GM12864 (cell line): Measurements from ENCODE around the gene FKBP14.

Experiments used
- DNase-seq: peaks from one replicate; pipeline ENCODE4 v3.0.0-alpha.2; 2011; ENCODE audit warnings: low read depth
- H3K4me3 ChIP-seq: 2 replicates; pipeline ENCODE4 v1.5.1; 2011; ENCODE audit warnings: mild to moderate bottlenecking, low read depth, low read length, control low read depth
- TF ChIP-seq, protein P1 (sequence below): IDR thresholded peaks from 2 replicates; pipeline ENCODE4 v1.5.1; 2011; ENCODE audit warnings: low read depth, mild to moderate bottlenecking, moderate library complexity, low read length, control low read depth, inconsistent platforms; ENCODE audit errors: missing control alignments

Gene FKBP14

DNA sequence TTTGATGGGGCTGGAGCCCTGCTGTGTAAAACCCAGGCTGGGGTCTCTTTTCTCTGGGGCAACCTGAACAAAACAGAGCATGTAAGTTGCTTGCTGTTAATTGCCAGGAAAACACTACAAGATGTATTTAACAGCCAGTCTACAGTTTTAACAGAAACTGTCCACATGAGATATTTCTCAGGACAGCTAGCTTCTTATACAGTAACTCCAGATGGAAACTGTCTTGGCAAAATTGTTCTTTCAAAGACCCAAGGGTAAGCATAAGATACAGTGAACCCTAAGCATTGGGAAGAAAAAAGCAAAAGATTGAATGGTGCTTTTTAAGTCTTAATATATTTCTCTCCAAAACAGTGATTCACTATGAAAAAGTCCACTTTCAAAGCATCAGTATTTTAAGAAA is 8.1 kb downstream of the FKBP14 start:
- no peak for DNase-seq
- no peak overlapping the region for H3K4me3 ChIP-seq
- TF ChIP-seq, protein P1, sequence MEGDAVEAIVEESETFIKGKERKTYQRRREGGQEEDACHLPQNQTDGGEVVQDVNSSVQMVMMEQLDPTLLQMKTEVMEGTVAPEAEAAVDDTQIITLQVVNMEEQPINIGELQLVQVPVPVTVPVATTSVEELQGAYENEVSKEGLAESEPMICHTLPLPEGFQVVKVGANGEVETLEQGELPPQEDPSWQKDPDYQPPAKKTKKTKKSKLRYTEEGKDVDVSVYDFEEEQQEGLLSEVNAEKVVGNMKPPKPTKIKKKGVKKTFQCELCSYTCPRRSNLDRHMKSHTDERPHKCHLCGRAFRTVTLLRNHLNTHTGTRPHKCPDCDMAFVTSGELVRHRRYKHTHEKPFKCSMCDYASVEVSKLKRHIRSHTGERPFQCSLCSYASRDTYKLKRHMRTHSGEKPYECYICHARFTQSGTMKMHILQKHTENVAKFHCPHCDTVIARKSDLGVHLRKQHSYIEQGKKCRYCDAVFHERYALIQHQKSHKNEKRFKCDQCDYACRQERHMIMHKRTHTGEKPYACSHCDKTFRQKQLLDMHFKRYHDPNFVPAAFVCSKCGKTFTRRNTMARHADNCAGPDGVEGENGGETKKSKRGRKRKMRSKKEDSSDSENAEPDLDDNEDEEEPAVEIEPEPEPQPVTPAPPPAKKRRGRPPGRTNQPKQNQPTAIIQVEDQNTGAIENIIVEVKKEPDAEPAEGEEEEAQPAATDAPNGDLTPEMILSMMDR, result no peak

DNA sequence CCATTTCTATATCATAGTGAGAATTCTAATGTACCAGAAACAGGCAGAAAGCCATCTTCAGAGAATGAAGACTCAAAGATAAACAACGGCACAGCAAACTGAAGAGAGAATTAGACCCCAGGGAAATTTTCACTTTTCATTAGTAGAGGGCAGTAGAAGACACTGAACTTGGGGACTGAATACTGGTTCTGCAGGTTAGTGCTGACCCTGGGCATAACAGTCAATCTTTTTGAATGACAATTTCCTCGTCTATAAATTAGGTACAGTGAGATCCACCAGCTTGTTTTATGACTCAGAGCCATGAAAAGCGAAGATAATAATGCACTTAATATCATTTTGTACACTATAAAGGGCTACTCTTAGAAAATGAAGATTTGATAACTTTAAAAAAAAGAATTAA is 13.7 kb downstream of the FKBP14 start:
- H3K4me3 ChIP-seq, result no peak overlapping the region
- DNase-seq, result no peak
- TF ChIP-seq, protein P1, result no peak

DNA sequence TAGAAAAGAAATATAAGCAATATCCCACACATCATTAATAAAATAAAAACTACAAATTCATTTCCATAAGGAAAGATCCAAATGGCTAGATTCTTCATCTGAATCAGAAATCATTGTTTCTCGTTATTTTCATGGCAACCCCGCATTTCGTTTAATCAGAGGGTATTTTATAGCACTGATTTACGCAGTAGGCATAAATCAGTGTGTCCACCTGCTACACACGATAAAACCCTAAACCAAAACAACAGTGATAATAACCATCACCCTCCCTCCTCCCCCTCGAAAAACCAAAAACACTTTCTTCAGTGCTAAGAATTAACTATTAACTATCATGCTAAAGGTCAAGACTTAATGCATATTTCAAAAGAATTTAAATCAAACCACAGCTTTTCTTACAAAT is 16.5 kb downstream of the FKBP14 start:
- DNase-seq, result no peak
- TF ChIP-seq, protein P1, result no peak
- no peak overlapping the region for H3K4me3 ChIP-seq

DNA sequence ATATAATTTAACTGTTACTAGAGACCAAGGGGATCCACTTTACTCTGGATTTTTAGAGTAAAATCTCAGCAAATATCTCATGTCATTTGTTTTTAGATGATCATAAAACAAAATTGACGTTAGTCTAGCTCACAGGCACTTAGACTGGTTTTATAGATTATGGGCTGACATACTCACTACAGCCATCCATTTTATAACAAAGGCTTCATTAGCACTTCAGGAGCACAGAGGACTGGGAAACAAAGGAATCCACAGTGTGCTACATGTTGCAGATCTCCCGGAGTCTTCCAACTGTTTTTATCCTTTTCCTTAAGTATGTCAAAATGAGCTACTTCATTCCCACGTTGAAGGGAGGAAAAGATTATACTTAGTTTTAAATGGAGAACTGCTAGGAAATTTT is 21.0 kb downstream of the FKBP14 start:
- DNase-seq, result no peak
- H3K4me3 ChIP-seq, result no peak overlapping the region
- TF ChIP-seq, protein P1, result no peak

DNA sequence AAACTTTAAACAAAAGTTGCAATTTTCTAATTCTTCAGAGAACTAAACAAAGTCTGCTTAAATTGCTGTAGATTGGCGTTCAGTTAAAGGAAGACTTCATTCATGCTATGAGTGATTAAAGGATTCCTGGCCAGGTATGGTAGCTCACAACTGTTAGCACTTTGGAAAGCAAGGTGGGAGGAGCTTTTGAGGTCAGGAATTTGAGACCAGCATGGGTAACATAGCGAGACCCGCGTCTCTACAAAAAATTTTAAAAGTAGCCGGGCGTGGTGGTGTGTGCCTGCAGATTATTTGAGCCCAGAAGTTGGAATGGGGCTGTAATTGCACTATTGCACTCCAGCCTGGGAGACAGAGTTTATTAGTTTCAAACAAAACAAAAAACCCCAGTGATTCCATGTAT is 23.4 kb downstream of the FKBP14 start:
- H3K4me3 ChIP-seq, result no peak overlapping the region
- no peak for DNase-seq
- TF ChIP-seq, protein P1, result no peak

DNA sequence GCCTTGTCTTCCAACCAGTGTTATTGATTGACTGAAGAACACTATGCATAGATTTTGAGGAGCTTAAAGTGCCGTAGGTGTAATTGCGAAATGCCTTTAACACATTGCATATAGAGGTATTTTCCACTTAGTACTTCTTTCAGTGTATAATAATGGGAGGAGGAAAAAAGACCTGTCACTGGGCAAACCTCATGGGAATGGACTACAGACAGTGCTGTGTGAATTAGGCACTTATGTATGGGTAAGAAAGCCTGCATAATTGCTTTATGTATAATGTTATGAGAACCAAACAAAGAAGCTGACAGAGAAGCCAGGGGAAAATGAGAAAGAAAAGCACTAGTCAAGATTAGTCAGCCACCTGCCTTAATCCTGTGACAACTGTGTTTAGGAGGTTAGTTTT is 24.5 kb downstream of the FKBP14 start:
- no peak for DNase-seq
- no peak overlapping the region for H3K4me3 ChIP-seq
- TF ChIP-seq, protein P1, result no peak

DNA sequence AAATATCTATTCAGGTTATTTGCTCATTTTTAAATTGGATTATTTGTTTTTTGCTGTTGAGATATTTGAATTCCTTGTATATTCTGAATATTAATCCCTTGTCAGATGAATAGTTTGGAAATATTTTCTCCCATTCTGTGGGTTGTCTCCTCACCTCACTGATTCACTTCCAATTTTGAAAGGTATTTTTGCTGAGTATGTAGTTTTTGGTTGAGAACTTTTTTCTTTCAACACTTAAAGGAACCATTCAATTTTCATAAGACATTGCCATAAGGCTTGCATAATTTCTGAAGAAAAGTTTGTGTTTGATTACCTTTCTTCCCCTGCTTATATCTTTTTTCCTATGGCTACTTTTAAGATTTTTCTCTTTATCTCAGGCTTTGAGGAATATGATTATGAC is 28.0 kb downstream of the FKBP14 start:
- no peak for DNase-seq
- H3K4me3 ChIP-seq, result no peak overlapping the region

More for the DNA sequence above, 28.0 kb downstream of the FKBP14 start:
- TF ChIP-seq, protein P1, result no peak
